NB4 (cell line): ENCODE results near the gene POLQ.

Experiments
- CTCF ChIP-seq: IDR thresholded peaks from one replicate; pipeline ENCODE4 v1.5.1; 2012; ENCODE audit warnings: low read depth, low read length
- MAX ChIP-seq: IDR thresholded peaks from 2 replicates; pipeline ENCODE4 v1.6.1; 2011; ENCODE audit warnings: low read depth, low read length
- POLR2A ChIP-seq: IDR thresholded peaks from 2 replicates; pipeline ENCODE4 v1.6.1; 2011; ENCODE audit warnings: mild to moderate bottlenecking; ENCODE audit not compliant: insufficient read length; ENCODE audit errors: extremely low read depth

GRCh38 chr3:121477589-121477988 is 68.2 kb downstream of the POLQ start:
- TF ChIP-seq CTCF (no peak), MAX (no peak), POLR2A (no peak)
